Endometrium (tissue), 2 donors: ENCODE measurements around the gene LRP3.
"Not testable (repeated sequence)": the region's sequence is repeated elsewhere in the genome, so short reads cannot be mapped to it uniquely, and the experiment has no call there.

Source experiments
- FAIRE-seq: peaks from 2 replicates; lab custom pipeline; 2012; peaks lifted over from hg19 to GRCh38; lab: Jason Lieb, UNC
- donor health status: control.
- donor health status: control.

LRP3 gene

DNA sequence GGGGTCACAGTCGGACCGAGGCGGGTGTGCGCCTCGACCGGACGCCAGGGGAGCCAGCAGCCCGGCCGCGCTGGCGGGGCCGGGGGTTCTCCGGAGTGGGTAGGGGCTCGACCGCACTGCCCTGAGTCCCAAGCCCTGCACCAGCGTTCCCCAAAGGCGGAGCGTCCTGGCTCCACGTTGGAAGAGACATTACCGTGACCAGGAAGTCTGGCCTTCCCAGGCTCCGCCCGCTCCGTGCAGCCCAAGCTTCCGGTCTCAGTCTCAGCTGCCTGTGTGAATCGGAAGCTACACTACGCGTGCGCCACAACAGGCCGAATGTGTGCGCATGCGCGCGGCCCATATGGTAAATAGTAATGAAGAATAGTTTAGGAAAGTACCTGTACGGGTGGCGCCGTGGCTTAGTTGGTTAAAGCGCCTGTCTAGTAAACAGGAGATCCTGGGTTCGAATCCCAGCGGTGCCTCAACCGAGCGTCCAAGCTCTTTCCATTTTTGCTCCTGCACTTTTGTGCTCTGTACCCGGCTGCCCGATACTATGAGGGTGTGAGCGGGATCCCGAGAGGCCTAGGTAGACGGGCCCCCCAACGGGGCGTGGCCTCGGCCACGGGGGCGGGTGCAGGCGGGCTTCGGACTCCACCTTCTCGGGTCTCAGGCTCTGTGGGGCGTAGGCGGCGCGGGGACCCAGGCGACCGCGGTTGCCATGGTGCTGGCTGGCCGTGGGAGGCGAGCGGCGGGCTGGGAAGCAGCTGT is 17.3 kb upstream of the LRP3 start:
- FAIRE-seq = peak; percentile 94

DNA sequence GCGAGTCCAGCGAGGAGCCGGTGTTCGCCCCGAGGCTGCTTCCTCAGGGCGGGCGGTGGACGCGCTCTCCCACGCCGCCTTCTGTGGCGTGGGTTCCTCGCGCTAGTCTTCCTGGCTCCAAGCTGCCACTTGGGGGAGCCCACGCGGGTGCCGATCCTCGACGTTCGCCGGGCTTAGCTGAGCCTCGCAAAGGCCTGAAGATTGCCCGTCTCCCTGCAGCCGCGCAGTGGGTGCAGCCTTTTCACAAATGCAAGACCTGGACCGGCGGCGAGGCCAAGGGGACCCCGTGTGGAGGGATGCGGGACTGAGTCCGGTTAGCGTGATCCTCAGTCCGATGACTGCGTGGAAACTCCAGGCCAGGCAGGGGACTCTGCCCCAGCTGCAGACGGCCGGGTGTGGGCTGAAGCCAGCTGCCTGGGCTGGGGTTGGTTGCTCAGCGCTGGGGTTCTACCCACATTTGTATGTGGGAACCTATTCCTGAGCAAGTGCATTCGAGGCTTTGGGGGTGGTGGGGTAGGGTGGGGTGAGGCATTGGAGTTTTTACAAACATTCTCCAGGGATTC is 16.6 kb upstream of the LRP3 start:
- no peak for FAIRE-seq

DNA sequence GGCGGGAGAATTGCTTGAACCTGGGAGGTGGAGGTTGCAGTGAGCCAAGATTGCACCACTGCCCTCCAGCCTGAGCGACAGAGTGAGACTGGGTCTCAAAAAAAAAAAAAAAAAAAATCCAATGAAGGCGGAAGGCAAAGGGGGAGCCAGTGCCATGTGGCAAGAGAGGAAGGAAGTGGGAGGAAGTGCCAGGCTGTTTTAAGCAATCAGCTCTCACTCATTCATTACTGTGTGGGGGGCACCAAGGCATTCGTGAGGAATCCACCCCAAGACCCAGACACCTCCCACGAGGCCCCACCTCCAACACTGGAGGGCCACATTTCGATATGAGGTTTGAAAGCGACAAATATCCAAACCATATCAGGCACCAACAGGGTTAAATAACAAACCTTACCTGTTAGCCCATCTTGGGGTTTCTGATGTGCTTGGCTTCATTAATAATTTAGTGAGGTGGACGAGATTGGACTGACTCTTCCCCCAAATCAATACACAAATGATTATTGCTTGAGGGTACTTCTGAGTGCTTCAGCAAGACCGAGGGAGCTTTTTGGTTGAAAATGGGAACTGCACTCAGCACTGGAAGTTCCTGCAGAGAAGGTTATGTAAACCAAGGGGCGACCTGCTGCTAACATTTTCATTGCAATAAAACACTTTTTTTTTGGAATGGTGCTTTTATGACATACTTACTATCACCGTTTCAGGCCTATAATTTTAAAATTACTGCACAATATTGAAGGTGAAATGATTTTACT is 7.5 kb upstream of the LRP3 start:
- no peak for FAIRE-seq

DNA sequence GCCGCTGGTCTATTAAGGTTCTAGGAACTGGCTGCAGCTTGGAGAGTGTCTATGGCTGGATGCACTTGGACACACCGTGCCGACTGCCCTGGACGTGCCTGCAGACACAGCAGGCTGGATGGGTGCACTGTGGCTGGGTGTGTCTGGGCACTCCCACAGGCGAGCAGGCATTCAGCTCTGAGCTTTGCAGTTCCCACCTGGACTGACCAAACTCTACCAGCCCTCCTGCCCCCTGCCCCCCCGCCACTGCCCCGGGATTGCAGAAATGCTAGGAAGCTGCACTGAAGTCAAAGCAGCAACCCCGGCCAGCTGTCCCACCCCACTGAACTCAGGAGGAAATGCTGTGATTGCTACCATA is 7.0 kb upstream of the LRP3 start:
- no peak for FAIRE-seq

DNA sequence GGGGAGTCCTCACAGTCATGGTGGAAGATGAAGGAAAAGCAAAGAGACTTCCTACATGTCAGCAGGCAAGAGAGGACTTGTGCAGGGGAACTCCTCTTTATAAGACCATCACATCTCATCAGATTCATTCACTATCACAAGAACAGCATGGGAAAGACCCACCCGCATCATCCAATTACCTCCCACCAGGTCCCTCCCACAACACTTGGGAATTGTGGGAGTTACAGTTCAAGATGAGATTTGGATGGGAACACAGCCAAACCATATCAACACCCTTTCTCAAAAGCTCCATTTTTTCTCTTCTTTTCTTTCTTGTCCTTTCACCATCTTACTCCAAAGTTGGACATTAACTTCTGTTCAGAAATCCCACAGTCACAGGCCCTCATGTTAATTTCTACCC is 4.7 kb upstream of the LRP3 start:
- FAIRE-seq = no peak

DNA sequence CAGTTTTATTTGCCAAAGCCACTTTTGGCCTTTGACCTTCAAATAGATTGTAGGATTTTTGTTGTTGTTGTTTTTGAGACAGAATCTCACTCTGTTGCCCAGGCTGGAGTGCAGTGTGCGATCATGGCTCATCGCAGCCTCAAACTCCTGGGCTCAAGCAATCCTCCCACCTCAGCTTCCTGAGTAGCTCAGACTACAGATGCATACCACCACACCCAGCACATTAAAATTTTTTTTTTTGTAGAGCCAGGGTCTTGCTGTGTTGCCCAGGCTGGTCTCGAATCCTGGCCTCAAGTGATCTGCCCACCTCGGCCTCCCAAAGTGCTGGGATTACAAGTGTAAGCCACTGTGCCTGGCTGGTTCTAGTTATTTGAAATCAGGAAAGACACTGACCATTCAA is 3.0 kb upstream of the LRP3 start:
- FAIRE-seq = not testable (repeated sequence)

DNA sequence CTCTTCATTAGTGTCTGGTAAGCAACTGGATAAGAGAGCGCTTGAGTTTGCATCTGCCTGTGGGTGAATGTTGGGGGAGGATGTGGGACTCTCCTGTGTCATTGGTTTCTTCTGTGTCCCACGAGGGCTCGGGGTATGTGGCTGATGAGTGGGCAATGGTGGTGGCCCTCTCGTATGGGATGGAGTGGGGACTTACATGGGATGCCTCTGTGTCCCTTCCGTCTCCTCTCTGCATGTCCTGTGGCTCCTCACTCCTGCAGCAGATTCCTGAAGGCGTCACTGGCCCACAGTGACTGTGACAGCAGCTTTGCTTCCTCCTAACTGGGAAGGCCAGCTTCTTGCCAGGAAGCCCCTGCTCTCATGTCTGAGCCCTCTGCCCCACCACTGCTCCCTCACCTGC is 2.6 kb upstream of the LRP3 start:
- no peak for FAIRE-seq

DNA sequence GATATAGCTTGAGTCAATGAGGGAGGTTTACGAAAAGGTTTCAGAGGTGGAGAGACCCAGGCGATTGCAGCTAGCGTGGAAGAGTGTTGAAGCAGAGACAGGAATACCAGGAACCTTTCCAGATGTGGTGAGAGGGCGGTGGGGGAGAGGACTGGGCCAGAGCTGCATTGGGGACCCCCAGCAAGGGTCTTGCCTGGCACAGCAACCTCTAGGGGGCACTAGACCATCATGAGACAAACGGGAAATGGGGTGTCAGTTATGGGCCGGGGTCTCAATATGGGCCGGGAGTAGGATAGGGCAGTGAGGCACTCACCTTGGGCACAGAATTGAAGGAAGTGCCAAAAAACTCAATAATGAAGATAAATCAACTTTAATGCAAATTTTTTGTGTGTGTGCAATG is 2.1 kb upstream of the LRP3 start:
- no peak for FAIRE-seq

DNA sequence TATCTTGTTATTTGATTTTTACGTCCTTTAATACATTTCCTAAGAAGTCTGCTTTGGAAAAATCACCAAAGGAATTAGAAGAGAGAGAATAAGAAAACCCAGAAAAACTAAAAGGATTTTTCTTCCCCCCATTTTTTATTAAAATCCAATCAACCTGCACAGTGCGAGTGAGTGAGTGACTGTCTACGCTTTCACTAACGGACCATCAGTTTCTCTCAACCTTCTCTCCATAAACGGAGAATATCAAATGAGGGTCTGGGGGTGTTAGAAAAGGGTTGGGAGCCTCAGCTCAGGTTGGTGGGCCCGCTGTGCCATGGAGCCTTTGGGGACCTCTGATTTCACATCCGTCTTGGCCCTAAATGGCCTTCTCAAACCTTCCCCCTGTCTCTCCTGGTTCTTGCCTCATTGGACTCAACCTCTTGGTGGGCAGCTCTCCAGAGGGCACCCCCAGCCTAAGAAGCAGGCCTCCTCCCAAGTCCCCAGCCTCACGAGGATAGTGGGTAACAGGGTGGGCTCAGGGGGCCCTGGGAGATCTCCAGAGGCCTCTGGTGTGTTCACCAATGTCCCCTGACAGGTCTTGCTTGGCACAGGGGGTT is 763 bp upstream of the LRP3 start:
- FAIRE-seq = no peak

DNA sequence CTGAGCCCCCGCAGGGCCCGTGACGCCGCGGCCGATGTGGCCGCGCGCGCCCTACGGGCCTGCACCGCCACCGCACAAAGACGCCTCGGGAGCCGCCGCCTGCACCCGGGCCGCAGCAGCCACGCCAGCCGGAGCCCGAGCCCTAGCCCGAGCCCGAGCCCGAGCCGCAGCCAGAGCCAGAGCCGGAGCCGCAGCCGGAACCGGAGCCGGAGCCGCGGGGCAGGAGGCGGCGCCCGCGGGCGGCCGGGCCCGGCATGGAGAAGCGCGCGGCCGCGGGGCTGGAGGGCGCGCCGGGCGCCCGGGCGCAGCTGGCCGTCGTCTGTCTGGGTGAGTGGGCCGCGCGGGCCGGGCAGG is 379 bp downstream of the LRP3 start:
- no peak for FAIRE-seq

DNA sequence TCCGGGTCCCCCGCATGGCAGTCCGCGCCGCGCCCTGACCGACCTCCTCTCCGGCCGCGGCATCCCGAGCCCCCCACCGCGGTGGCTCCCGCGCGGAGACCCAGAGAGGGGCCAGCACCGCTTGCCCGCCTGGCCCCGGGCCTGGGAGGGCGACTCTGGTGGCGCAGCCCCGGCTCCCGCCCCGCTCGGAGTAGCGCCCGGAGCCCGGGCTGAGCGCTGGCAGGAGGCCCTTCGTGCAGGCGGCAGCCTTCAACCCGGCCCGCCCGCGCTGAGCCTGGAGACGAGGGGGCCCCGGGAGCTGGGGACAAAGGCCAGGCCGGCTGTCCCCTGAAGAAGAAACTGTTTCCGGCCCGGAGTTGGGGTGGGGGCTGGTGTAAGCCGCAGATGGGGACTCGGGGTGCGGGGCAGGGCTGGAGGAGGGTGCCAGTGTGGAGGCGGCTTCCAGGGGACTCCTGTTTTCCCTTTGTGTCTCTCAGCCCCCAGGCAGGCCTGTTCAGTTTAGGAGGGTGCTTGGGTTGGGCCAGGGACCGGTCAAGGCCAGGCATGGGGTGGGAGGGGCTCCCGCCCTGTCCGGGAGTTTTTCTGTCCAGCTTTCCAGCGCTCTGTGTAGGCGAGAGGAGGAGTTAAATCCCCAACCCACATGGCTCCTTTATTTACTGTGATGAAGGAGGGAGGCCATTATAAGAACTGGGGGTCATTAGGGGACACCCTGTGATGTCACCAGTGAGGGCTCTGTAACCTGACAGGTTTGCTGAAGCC is 935 bp downstream of the LRP3 start:
- no peak for FAIRE-seq

DNA sequence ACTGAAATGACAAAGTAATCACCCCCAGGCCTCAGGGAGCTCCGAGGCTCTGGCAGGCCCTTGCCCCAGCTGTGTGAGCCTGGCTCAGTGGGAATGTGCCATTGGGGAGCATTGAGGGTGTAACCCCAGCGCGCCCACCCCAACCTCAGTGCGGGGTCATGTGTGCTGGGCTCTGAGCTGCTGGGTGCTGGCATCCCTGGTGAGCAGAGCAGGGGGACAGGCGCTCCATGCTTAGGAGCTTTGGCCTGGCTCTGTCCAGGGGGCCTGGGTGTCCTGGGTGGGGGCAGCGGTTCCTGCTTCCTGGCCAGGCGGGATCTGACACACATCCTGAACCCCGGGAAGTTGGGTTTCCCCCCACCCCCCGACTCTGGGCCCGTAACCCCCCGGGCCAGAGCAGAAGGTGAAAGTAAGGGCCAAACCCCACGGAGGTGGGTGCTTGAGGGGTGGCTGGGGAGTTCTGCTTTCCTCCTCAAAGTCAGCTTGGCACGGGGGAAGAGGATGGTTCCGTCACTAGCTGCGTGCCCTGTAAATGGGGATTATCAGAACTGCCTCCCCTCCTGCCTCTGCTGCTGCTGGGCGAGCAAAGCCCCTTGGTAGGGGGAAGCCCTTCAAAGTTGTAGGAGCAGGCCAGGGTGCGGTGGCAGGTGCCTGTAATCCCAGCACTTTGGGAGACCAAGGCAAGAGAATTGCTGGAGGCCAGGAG is 1.7 kb downstream of the LRP3 start:
- no peak for FAIRE-seq

DNA sequence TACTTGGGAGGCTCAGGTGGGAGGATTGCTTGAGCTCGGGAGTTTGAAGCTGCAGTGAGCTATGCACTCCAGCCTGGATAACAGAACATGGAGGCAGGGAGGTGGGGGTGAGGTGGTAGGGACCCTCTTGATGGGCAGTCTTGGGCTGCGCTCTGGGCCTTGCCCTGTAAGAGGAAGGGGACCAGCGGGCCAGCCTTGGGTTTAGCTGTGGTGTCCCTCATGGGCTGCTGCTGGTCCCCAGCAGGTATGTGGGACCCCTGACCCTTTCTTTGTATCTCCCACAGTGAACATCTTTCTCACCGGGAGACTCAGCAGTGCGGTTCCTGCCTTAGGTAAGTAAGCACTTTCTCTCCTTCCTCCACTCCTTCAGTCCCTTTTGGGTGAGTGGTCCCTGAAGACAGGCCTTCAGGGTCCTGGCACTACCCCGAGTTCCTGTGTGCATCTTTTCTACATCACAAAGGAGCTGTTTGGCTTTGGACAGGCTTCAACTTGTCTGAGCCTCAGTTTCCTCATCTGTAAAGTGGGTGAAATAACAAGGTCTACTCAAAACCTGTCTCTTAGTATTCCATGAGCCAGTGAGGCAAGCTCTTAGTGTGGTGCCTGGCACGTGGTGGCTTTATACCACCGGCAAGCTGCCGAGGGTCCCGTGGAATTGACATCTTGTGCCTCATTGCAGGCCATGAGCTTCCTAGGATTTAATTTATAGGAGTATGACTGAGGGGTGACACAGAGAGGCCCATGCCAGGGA is 2.5 kb downstream of the LRP3 start:
- no peak for FAIRE-seq

DNA sequence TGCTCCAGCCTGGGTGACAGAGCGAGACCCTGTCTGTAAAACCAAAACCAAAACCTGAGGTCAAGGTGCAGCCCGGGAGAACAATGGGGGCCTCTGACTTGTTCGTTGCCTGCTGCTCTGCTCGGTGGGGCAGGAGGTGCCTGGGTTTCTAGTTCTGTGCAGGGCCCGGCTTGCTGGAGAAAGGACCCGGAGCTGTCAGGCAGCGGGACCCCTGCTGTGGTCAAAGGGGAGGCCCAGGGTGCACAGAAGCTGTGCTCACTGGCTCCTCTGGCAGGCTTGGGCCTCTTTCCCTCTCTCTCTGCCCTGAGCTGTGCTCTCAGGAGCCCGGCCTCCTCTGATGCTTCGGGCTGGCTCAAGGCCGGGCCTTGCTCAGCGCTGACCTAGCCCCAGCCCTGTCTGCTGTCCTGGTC is 3.5 kb downstream of the LRP3 start:
- no peak for FAIRE-seq

DNA sequence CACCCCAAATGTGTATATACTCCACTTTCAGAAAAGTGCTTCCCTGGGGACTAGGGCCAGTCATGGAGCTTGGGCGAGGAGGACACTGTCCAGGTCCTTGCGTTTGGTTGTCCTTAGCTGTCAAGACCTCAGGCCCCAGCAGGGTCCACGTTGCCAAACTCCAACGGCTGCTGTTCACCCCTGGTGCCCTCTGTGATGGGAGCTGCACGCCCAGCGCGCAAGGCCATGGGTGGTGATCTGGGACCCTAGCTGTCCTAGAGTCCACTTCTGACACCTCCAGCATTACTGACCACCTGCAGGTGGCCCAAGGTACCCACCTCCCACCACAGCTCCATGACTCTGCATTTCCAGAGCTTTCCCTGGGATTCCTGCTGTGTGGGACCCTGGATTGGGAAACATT is 4.0 kb downstream of the LRP3 start:
- FAIRE-seq = no peak

DNA sequence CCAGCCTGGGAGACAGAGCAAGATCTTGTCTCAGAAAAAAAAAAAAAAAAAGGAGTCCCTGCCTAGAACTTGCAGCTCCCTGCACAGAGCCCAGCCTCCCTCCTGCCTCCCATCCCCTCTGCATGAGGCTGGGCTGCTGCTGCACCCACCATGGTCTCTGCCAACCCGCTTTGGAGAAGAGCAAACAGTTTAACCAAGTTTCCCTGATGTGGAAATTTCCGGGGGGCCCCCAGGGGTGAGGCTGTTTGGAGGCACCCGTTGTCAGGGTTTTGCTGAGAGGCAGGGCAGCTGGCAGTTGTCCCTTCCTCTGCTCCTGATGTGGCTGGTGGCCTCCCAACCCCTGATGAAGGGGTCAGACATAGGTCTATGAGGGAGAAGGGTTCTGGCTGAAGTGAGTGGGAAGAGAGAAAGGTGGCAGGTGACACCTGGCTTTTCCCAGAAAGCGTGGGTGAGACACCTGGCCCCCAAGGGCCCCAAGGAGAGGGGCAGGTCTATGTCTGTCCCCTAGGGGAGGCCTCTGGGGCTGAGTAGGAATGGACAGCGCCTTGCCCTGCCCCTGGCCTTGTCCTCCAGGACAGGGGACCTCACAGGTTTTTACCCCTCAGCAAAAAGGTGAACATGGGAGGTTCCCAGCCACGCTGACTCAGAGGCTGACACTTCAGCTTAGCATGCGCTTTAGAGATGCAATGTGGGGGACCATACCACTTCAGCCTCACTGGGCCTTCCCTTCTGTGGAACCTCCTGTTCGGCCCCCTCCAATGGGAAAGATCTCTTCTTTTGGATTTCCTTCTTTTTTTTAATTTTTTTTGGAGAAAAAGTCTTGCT is 5.5 kb downstream of the LRP3 start:
- no peak for FAIRE-seq

DNA sequence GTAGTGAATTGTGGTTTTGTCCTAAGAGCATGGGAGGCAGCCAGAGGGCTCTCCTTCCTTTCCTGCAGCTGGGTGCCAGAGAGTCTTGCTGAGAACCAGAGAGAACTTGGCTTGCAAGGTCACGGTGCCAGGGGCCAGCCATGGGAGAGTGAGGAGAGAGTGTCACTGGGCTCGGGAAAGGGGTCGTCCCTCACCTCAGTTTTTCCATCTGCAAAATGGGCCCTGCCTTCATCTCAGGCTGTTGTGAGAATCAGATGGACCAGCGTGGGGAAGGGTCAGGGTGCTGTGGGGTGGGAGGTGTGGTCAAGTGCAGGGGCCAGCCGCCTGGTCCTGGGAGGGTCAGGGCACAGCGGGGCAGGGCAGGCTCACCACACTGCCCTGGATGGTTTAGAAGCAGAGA is 7.3 kb downstream of the LRP3 start:
- FAIRE-seq = no peak

DNA sequence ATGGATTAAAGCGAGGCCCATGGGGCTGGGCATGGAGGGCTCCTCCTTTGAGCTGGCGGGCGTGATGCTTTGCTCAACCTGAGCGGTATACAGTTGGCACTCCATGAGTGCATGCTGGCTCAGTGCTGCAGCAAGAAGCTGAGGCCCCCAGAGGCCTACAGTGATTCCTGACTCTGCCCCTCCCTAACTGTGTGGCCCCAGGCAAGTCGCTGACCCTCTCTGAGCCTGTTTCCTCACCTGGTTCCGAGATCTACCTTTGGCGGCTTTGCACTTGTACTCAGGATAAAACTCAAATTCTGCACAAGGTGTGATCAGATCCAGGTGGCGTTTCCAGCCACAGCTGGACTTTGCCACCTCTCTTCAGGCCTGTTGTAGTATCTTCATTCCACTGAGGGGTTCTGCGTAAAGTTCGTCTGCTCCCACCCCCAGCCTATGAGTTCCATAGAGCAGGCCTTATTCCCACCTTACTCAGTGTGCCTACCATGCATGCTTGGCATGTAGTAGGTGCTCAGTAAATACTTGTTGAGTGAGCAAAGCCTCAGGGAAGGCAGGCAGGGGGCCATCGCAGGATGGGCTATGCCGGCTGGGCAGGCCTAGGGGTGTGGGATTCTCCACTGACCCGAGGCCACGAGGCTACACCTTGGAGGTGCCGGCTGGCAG is 7.9 kb downstream of the LRP3 start:
- no peak for FAIRE-seq

DNA sequence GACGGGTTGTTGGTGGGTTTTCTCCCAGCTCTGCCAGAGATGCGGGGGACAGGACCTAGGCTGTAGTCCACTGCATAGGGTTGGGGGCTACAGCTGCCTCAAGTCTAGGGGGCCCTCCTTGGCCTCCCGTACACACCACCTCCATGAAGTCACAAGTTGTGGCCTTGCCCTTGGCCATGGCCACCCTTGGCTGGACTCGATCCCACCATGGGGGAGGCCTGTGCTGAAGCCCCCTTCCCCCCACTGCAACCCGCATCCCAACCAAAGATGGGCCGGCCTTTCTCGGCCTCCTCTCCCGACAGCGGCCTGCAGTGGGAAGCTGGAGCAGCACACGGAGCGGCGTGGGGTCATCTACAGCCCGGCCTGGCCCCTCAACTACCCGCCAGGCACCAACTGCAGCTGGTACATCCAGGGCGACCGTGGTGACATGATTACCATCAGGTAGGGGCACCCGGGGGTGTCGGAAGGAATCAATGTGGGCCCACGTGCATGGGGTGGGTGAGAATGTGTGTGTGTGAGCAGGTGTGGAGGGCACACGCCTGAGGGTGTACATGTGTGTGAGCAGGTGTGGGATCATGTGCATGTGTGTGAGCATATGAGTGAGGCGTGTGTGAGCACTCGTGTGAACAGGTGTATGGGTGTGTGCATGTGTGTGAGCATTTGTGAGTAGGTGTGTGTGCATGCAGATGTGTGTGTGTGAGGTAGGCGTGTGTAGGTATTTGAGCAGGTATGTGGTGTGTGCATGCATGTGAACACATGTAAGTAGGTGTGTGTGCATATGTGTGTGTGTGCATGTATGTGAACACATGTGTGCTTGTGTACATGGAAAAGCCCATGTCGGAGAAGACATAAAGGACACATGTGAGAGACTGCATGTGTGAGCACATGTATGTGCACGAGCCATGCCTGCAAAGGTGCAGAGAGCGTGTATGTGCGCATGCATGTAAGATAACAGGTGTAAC is 8.7 kb downstream of the LRP3 start:
- no peak for FAIRE-seq
